Right atrium auricular region (tissue), 2 donors: Measurements from ENCODE around the gene CTCFL. TPM values are rescaled to one million over a fixed set of nuclear protein-coding genes. Genes with fewer than 3 reads are reported as not detected.

Source experiments
- DNase-seq: peaks from one replicate; pipeline ENCODE4 v3.0.0-alpha.2; 2019; ENCODE audit warnings: low spot score
- H3K27ac ChIP-seq, 2 donors: fragments of 200-600 bp; sonication (generic); 1 replicate in 1 of 2; 2 replicates in 1 of 2; pipeline ENCODE4 v1.5.1; 2016 to 2019
- H3K27me3 ChIP-seq, 2 donors: fragments of 200-600 bp; sonication (generic); one replicate each; pipeline versions ENCODE4 v1.5.1 to v1.6.0; 2017 to 2019
- H3K36me3 ChIP-seq: fragments of 200-600 bp; sonication (generic); one replicate; pipeline ENCODE4 v1.5.1; 2016
- H3K4me1 ChIP-seq, 2 donors: fragments of 200-600 bp; sonication (generic); one replicate each; pipeline versions ENCODE4 v1.5.1 to v1.6.0; 2017 to 2019
- H3K4me3 ChIP-seq, 2 donors: fragments of 200-600 bp; sonication (generic); 1 replicate in 1 of 2; 2 replicates in 1 of 2; pipeline ENCODE4 v1.5.1; 2017 to 2019; ENCODE audit warnings: mild to moderate bottlenecking in 1 of 2, moderate library complexity in 1 of 2
- H3K9me3 ChIP-seq, 2 donors: fragments of 200-600 bp; sonication (generic); one replicate each; pipeline ENCODE4 v1.5.1; 2019
- CTCF ChIP-seq, 2 donors: fragments of 200-600 bp; sonication (generic); IDR thresholded peaks; one replicate each; pipeline ENCODE4 v1.5.1; 2019; ENCODE audit warnings: antibody characterized with exemption in 2 of 2
- total RNA-seq, 2 donors: library from RNA; depleted of rRNA; stranded (reverse); fragments of >200 nt; gene quantifications; one replicate each; pipeline ENCODE4 v1.1.0, GENCODE V29; 2016

The CTCFL gene
- total RNA-seq, 2 donors from 2014 or later = not detected

GRCh38 chr20:57448764-57449354 is 76.1 kb downstream of the CTCFL start:
- Histone ChIP-seq H3K4me3 (no peak overlapping the region), H3K36me3 (no peaks in the 10 kb centered on the region), H3K27ac (no peak overlapping the region), H3K4me1 (peaks cover 0 to 40% of the 10 kb centered on the region in 2 donors), H3K9me3 (peaks cover 0 to 9% of the 10 kb centered on the region in 2 donors), H3K27me3 (no peaks in the 10 kb centered on the region)
- DNase-seq = no peak
- TF ChIP-seq CTCF (IDR thresholded peaks at IDR 0.05) = no peak

Other genes with a start within 250 kb of the CTCFL start
- not detected for gene SPO11, start 195.3 kb downstream of the CTCFL start, total RNA-seq
- 10 to 100 TPM; 11.6 to 11.8 TPM for gene RAE1, start 173.9 kb downstream of the CTCFL start, total RNA-seq
- 100 to 1,000 TPM; 127 to 151 TPM for gene RBM38, start 133.7 kb downstream of the CTCFL start, total RNA-seq
- gene PCK1, start 36.0 kb upstream of the CTCFL start, total RNA-seq = 1 to 10 TPM in 1 of 2 donors, under 1 TPM in 1; 0.52 to 4.7 TPM
- gene ZBP1, start 95.3 kb upstream of the CTCFL start, total RNA-seq = not detected
- 10 to 100 TPM; 12.5 to 16.7 TPM for gene PMEPA1, start 184.9 kb upstream of the CTCFL start, total RNA-seq